Liver (tissue), 9 donors: ENCODE results near the gene ANGPTL4. TPM values are rescaled to one million over a fixed set of nuclear protein-coding genes. Genes with fewer than 3 reads are reported as not detected.

ENCODE experiments used
- DNase-seq: peaks from one replicate; pipeline ENCODE4 v3.0.0-alpha.2; 2017; ENCODE audit warnings: low spot score
- H3K27ac ChIP-seq, 2 donors: one replicate each; pipeline ENCODE4 v1.7.0; 2013; ENCODE audit warnings: inconsistent platforms in 2 of 2, low read length in 2 of 2, control low read depth in 1 of 2, low read depth in 1 of 2, mild to moderate bottlenecking in 1 of 2
- H3K27me3 ChIP-seq, 4 donors: one replicate each; pipeline versions ENCODE4 v1.6.1 to v1.7.0; 2013; ENCODE audit warnings: low read length in 3 of 4, inconsistent platforms in 1 of 4, mild to moderate bottlenecking in 1 of 4, moderate library complexity in 1 of 4; ENCODE audit not compliant: control insufficient read depth in 4 of 4, insufficient read depth in 4 of 4
- H3K36me3 ChIP-seq, 4 donors: one replicate each; pipeline versions ENCODE4 v1.6.1 to v1.7.0; 2013; ENCODE audit warnings: low read length in 3 of 4, mild to moderate bottlenecking in 3 of 4, low read depth in 1 of 4, moderate library complexity in 1 of 4; ENCODE audit not compliant: control insufficient read depth in 4 of 4, insufficient read depth in 3 of 4
- H3K4me1 ChIP-seq, 4 donors: one replicate each; pipeline versions ENCODE4 v1.6.1 to v1.7.0; 2013; ENCODE audit warnings: low read length in 3 of 4, mild to moderate bottlenecking in 3 of 4, moderate library complexity in 1 of 4; ENCODE audit not compliant: control insufficient read depth in 4 of 4, insufficient read depth in 4 of 4
- H3K4me3 ChIP-seq, 3 donors: one replicate each; pipeline versions ENCODE4 v1.6.1 to v1.7.0; 2013; ENCODE audit warnings: low read length in 3 of 3, control low read depth in 1 of 3, low read depth in 1 of 3, mild to moderate bottlenecking in 1 of 3
- H3K9ac ChIP-seq, 2 donors: one replicate each; pipeline ENCODE4 v1.7.0; 2013; ENCODE audit warnings: low read length in 2 of 2, mild to moderate bottlenecking in 2 of 2, moderate library complexity in 2 of 2, control low read depth in 1 of 2, low read depth in 1 of 2
- H3K9me3 ChIP-seq, 4 donors: one replicate each; pipeline versions ENCODE4 v1.6.1 to v1.7.0; 2013; ENCODE audit warnings: low read length in 3 of 4; ENCODE audit not compliant: control insufficient read depth in 4 of 4
- ATF3 ChIP-seq: IDR thresholded peaks from 2 replicates; pipeline ENCODE4 v1.6.1; 2016; ENCODE audit warnings: antibody characterized with exemption
- CTCF ChIP-seq: fragments of 150-350 bp; IDR thresholded peaks from 2 replicates; pipeline ENCODE4 v1.5.1; 2017; ENCODE audit warnings: improper control_type of control experiment, low read depth, low read length; ENCODE audit not compliant: missing input control
- EGR1 ChIP-seq, 2 donors: IDR thresholded peaks; 2 replicates each; pipeline ENCODE4 v1.6.1; 2016 to 2018; ENCODE audit warnings: antibody characterized with exemption in 2 of 2, low read depth in 2 of 2
- FOXA1 ChIP-seq: IDR thresholded peaks from 2 replicates; pipeline ENCODE4 v1.6.1; 2016; ENCODE audit warnings: antibody characterized with exemption
- FOXA2 ChIP-seq: IDR thresholded peaks from 2 replicates; pipeline ENCODE4 v1.6.1; 2016; ENCODE audit warnings: antibody characterized with exemption
- GABPA ChIP-seq, 2 donors: IDR thresholded peaks in 1 of 2; conservative IDR thresholded peaks in 1 of 2; 2 replicates each; pipeline ENCODE4 v1.6.1; 2016; ENCODE audit warnings: antibody characterized with exemption in 2 of 2, mild to moderate bottlenecking in 1 of 2, moderate library complexity in 1 of 2
- HNF4A ChIP-seq, 2 donors: conservative IDR thresholded peaks; 2 replicates each; pipeline ENCODE4 v1.6.1; 2016; ENCODE audit warnings: antibody characterized with exemption in 2 of 2, mild to moderate bottlenecking in 2 of 2
- HNF4G ChIP-seq: IDR thresholded peaks from 2 replicates; pipeline ENCODE4 v1.6.1; 2016; ENCODE audit warnings: antibody characterized with exemption
- JUND ChIP-seq, 2 donors: IDR thresholded peaks; 2 replicates each; pipeline ENCODE4 v1.6.1; 2016; ENCODE audit warnings: antibody characterized with exemption in 2 of 2
- MAX ChIP-seq: IDR thresholded peaks from 2 replicates; pipeline ENCODE4 v1.6.1; 2016; ENCODE audit warnings: antibody characterized with exemption
- NR2F2 ChIP-seq: IDR thresholded peaks from 2 replicates; pipeline ENCODE4 v1.6.1; 2016; ENCODE audit warnings: antibody characterized with exemption
- RAD21 ChIP-seq, 2 donors: IDR thresholded peaks; 2 replicates each; pipeline ENCODE4 v1.6.1; 2016; ENCODE audit warnings: antibody characterized with exemption in 2 of 2, mild to moderate bottlenecking in 2 of 2
- REST ChIP-seq: IDR thresholded peaks from 2 replicates; pipeline ENCODE4 v1.6.1; 2016; ENCODE audit warnings: antibody characterized with exemption, mild to moderate bottlenecking
- RXRA ChIP-seq, 2 donors: IDR thresholded peaks; 2 replicates each; pipeline ENCODE4 v1.6.1; 2017 to 2018; ENCODE audit warnings: antibody characterized with exemption in 2 of 2, mild to moderate bottlenecking in 1 of 2
- SP1 ChIP-seq: IDR thresholded peaks from 2 replicates; pipeline ENCODE4 v1.6.1; 2018; ENCODE audit warnings: antibody characterized with exemption, mild to moderate bottlenecking
- TAF1 ChIP-seq: conservative IDR thresholded peaks from 2 replicates; pipeline ENCODE4 v1.6.1; 2016; ENCODE audit warnings: antibody characterized with exemption, mild to moderate bottlenecking
- YY1 ChIP-seq: IDR thresholded peaks from 2 replicates; pipeline ENCODE4 v1.6.1; 2016; ENCODE audit warnings: antibody characterized with exemption, mild to moderate bottlenecking
- ZBTB33 ChIP-seq: IDR thresholded peaks from 2 replicates; pipeline ENCODE4 v1.6.1; 2016; ENCODE audit warnings: antibody characterized with exemption
- WGBS: extraction: QIAGEN DNeasy Blood & Tissue Kit; methylation state at CpG from one replicate; pipeline ENCODE4 v1.1.7; 2013; 5-methylcytosine and 5-hydroxymethylcytosine counted together
- polyA plus RNA-seq, 2 donors: library from polyadenylated mRNA; stranded (reverse) in 1 of 2; unstranded in 1 of 2; fragments of 200-250 nt in 1 of 2; fragments of >200 nt in 1 of 2; fragmentation: Nextera tagmentation in 1 of 2; extraction: Ambion mirVana in 1 of 2; gene quantifications; one replicate each; pipeline versions ENCODE4 v1.2.1 to v1.2.3, GENCODE V29; 2013 to 2015
- total RNA-seq, 2 donors: library from RNA; depleted of rRNA; stranded (reverse); fragments of >200 nt; gene quantifications; one replicate each; pipeline ENCODE4 v1.2.3, GENCODE V29; 2014
- donor health status: healthy.
- donor health status: healthy.
- donor health status: healthy.
- donor health status: healthy.
- donor health status: healthy.

Gene ANGPTL4
- total and polyA plus RNA-seq, 4 donors: 0.65 to 144 (median 71.6) TPM

GRCh38 chr19:8357007-8357521 lies 6.9 kb upstream of the ANGPTL4 start:
- WGBS: 38% methylated on average over 4 of the region's 4 CpGs
- peaks cover 4 to 39% (median 13%) of the 10 kb centered on the region in 4 donors for H3K4me1 ChIP-seq
- no peak for DNase-seq

More at GRCh38 chr19:8357007-8357521, 6.9 kb upstream of the ANGPTL4 start:
- no peak overlapping the region for H3K9ac ChIP-seq
- no peaks in the 10 kb centered on the region for H3K36me3 ChIP-seq
- H3K4me3 ChIP-seq: no peak overlapping the region
- H3K27ac ChIP-seq: peak overlapping the region; percentile 39 to 79
- no peaks in the 10 kb centered on the region for H3K9me3 ChIP-seq
- TF ChIP-seq ZBTB33: peak; percentile 77
- no peak for TF ChIP-seq CTCF
- peak; percentile 82 to 95 for TF ChIP-seq RXRA (IDR thresholded peaks at IDR 0.05)
- TF ChIP-seq HNF4G: peak; percentile 49
- peak; percentile 42 to 80 for TF ChIP-seq JUND (IDR thresholded peaks at IDR 0.05)
- no peak for TF ChIP-seq YY1
- no peak for TF ChIP-seq FOXA1
- peak in 1 of 2 donors; percentile 15 for TF ChIP-seq GABPA (IDR thresholded peaks at IDR 0.05 in 1 of 2, conservative IDR thresholded peaks at IDR 0.05 in 1 of 2)
- peak; percentile 42 for TF ChIP-seq FOXA2
- peak; percentile 17 for TF ChIP-seq NR2F2
- TF ChIP-seq REST: peak; percentile 38
- peak; percentile 66 for TF ChIP-seq MAX
- peak; percentile 36 to 40 for TF ChIP-seq RAD21 (IDR thresholded peaks at IDR 0.05)
- peak; percentile 91 for TF ChIP-seq HNF4A (conservative IDR thresholded peaks at IDR 0.05)
- peak; percentile 38 for TF ChIP-seq ATF3
- no peak for TF ChIP-seq EGR1 (IDR thresholded peaks at IDR 0.05; ENCODE audit: low read depth in 2 of 2)
- TF ChIP-seq TAF1: no peak
- TF ChIP-seq SP1: peak; percentile 83
- no peaks in the 10 kb centered on the region for H3K27me3 ChIP-seq
